Left ventricle myocardium inferior (tissue), 1 donor: Measurements from ENCODE around the gene NT5C1B. TPM values are rescaled to one million over a fixed set of nuclear protein-coding genes. Genes with fewer than 3 reads are reported as not detected.

Experiments
- DNase-seq: peaks from one replicate; pipeline ENCODE4 v3.0.0-alpha.2; 2020
- H3K27ac ChIP-seq: fragments of 200-600 bp; replicated peaks from 2 replicates; pipeline ENCODE4 v1.8.0; 2021
- H3K27me3 ChIP-seq: fragments of 200-600 bp; 2 replicates; pipeline ENCODE4 v1.8.0; 2021; ENCODE audit warnings: low read depth
- H3K36me3 ChIP-seq: fragments of 200-600 bp; 2 replicates; pipeline ENCODE4 v1.8.0; 2021
- H3K4me1 ChIP-seq: fragments of 200-600 bp; 2 replicates; pipeline ENCODE4 v1.8.0; 2021
- H3K4me3 ChIP-seq: fragments of 200-600 bp; 2 replicates; pipeline ENCODE4 v1.8.0; 2021; ENCODE audit warnings: mild to moderate bottlenecking, moderate library complexity
- H3K9me3 ChIP-seq: fragments of 200-600 bp; replicated peaks from 2 replicates; pipeline ENCODE4 v1.8.0; 2021
- intact Hi-C: fragments of 100-400 bp; cut with micrococcal nuclease; formaldehyde crosslinking; loops from one replicate; pipeline ENCODE4 v1.11.0; 2022
- total RNA-seq: library from RNA; stranded (reverse); fragmentation: NEBNext Ultra II Directional; extraction: Animal tissue kit (Norgen Biotek cat#: 25700); gene quantifications from one replicate; pipeline ENCODE4 v1.2.1, GENCODE V29; 2021
- TF ChIP-seq, protein P1 (sequence below): fragments of 200-600 bp; IDR thresholded peaks from 2 replicates; pipeline ENCODE4 v1.8.0; 2021; ENCODE audit warnings: antibody characterized with exemption, mild to moderate bottlenecking, borderline replicate concordance
- donor health status: DM: no; HTN: yes; CAD: no; lungs with severe emphysema.

Gene NT5C1B
- total RNA-seq, 1 donor from 2014 or later, result not detected

- Histone ChIP-seq H3K4me1 (peaks cover 23% of the 10 kb centered on the region), H3K27ac (peak overlapping the region; percentile 37), H3K36me3 (no peaks in the 10 kb centered on the region), H3K4me3 (no peak overlapping the region), H3K27me3 (no peaks in the 10 kb centered on the region), H3K9me3 (no peaks in the 10 kb centered on the region)
- TF ChIP-seq, protein P1, sequence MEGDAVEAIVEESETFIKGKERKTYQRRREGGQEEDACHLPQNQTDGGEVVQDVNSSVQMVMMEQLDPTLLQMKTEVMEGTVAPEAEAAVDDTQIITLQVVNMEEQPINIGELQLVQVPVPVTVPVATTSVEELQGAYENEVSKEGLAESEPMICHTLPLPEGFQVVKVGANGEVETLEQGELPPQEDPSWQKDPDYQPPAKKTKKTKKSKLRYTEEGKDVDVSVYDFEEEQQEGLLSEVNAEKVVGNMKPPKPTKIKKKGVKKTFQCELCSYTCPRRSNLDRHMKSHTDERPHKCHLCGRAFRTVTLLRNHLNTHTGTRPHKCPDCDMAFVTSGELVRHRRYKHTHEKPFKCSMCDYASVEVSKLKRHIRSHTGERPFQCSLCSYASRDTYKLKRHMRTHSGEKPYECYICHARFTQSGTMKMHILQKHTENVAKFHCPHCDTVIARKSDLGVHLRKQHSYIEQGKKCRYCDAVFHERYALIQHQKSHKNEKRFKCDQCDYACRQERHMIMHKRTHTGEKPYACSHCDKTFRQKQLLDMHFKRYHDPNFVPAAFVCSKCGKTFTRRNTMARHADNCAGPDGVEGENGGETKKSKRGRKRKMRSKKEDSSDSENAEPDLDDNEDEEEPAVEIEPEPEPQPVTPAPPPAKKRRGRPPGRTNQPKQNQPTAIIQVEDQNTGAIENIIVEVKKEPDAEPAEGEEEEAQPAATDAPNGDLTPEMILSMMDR, result no peak
- DNase-seq, result no peak
- intact Hi-C loops, result no loop called here
Observed at GRCh38 chr2:18600255-18600613, 10.9 kb upstream of the NT5C1B start.

DNA sequence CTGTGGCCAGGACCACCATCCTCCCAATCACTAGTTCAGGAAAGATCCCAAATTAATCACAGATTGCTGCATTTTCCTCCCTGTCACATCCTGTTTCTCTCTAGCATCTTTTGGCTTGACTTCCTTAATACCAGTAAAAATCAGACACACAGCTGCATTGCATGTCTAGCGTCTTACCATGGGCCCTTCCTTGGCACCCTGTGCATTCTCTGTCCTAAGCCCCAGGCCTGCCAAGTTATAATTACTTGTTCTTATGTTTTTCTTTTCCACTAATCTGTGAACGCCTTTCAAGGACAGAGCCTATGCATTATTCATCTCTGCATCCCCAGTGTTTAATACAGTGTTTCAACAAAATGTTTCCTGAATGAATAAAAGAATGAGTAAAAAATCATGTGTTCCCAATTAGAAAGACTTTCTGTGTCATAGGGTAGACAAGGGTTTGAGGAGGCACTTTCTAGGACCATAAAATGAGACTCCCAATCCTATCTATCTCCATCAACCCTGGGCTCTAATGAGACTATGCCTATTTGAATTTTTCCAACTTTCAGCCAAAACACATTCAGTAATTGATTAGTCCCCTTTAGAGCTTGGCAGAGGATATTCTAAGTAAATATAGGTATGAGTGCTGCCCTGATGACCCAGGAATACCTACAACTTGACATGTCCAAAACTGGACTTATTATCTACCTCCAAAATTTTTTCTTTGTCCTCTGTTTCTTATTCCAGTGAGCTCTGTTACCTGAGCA is 10.3 kb upstream of the NT5C1B start:
- peaks cover 23% of the 10 kb centered on the region for H3K4me1 ChIP-seq
- no peak for DNase-seq
- H3K4me3 ChIP-seq, result no peak overlapping the region
- H3K9me3 ChIP-seq, result no peaks in the 10 kb centered on the region
- intact Hi-C loops, result no loop called here
- peak overlapping the region; percentile 37 for H3K27ac ChIP-seq
- no peaks in the 10 kb centered on the region for H3K27me3 ChIP-seq
- H3K36me3 ChIP-seq, result no peaks in the 10 kb centered on the region
- TF ChIP-seq, protein P1, result no peak

- no peaks in the 10 kb centered on the region for H3K36me3 ChIP-seq
- H3K9me3 ChIP-seq, result no peaks in the 10 kb centered on the region
- TF ChIP-seq, protein P1, result no peak
- H3K27me3 ChIP-seq, result no peaks in the 10 kb centered on the region
- H3K4me3 ChIP-seq, result no peak overlapping the region
- no peak for DNase-seq
- H3K4me1 ChIP-seq, result peaks cover 23% of the 10 kb centered on the region
- H3K27ac ChIP-seq, result peak overlapping the region; percentile 37
- intact Hi-C loops, result no loop called here
Observed at GRCh38 chr2:18598848-18599484, 9.6 kb upstream of the NT5C1B start.

DNA sequence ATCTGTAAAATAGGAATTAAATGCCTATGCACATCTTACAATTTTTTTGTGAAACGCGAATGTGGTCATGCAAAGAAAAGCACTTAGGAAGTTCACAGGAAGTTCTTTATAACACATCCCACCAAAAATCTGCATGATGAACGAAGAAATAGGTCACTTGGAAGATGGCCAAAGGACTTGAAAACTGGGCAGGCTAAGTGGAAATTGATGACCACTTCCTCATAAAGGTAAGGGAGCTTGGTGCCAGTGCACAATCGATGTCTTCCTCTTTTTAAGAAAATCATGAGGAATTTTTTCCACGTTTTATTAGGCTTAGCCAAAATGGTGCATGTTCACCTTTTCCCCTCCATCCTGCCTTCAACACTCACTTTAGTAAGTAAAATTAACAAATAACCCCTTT is 8.2 kb upstream of the NT5C1B start:
- TF ChIP-seq, protein P1, result no peak
- H3K9me3 ChIP-seq, result no peaks in the 10 kb centered on the region
- intact Hi-C loops, result no loop called here
- no peak overlapping the region for H3K27ac ChIP-seq
- DNase-seq, result no peak
- H3K27me3 ChIP-seq, result no peaks in the 10 kb centered on the region
- peaks cover 23% of the 10 kb centered on the region for H3K4me1 ChIP-seq
- H3K4me3 ChIP-seq, result no peak overlapping the region
- H3K36me3 ChIP-seq, result no peaks in the 10 kb centered on the region

- H3K4me3 ChIP-seq, result no peak overlapping the region
- intact Hi-C loops, result no loop called here
- no peaks in the 10 kb centered on the region for H3K27me3 ChIP-seq
- no peaks in the 10 kb centered on the region for H3K9me3 ChIP-seq
- H3K36me3 ChIP-seq, result no peaks in the 10 kb centered on the region
- DNase-seq, result no peak
- no peak overlapping the region for H3K27ac ChIP-seq
- TF ChIP-seq, protein P1, result no peak
- H3K4me1 ChIP-seq, result peaks cover 23% of the 10 kb centered on the region
Observed at GRCh38 chr2:18596993-18597392, 7.6 kb upstream of the NT5C1B start.
